ENCODE measurements around the gene MT3. TPM values are rescaled to one million over a fixed set of nuclear protein-coding genes. Genes with fewer than 3 reads are reported as not detected.

Gene MT3
- total RNA-seq (ENCODE audit: low replicate concordance) = 0.70 TPM in 1 of 2 replicates, not detected in the other

DNA sequence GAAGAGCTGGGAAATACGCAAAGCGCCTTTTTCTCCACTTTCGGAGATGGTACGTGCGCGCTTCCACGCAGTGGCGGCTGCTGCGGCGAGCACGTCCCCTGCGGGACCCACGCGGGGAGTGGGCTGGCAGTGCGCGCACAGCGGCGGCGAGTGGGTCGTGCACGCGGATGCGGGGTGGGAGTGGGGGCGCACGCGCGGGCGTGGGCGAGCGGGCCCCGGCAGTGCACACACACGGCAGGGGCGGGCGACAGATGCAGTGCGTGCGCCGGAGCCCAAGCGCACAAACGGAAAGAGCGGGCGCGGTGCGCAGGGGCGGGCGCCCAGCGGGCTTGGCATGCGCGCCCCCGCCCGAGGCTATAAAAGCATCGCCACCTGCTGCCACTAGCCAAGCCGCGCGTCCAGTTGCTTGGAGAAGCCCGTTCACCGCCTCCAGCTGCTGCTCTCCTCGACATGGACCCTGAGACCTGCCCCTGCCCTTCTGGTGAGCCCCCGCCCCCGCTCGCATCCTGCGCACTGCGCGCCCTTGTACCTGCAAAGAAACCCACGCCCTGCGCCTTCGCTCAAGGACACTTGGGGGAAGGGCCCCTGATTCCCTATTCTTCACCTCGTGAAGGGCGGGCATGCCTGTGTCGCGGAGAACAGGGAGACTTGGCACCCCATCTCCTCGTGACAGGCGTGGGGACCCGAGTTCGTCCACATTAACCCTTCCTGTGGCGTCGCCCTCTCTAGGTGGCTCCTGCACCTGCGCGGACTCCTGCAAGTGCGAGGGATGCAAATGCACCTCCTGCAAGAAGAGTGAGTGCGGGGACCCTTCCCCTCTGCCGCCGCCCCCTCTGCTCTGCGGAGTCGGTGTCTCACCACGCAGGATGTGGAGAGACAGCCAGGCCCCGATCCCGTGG is at the start of gene MT3:
MT3 (plus strand) TSS at position 388 of the 899 bp plus-strand sequence; CDS start at position 451, 63 bp downstream.

DNA sequence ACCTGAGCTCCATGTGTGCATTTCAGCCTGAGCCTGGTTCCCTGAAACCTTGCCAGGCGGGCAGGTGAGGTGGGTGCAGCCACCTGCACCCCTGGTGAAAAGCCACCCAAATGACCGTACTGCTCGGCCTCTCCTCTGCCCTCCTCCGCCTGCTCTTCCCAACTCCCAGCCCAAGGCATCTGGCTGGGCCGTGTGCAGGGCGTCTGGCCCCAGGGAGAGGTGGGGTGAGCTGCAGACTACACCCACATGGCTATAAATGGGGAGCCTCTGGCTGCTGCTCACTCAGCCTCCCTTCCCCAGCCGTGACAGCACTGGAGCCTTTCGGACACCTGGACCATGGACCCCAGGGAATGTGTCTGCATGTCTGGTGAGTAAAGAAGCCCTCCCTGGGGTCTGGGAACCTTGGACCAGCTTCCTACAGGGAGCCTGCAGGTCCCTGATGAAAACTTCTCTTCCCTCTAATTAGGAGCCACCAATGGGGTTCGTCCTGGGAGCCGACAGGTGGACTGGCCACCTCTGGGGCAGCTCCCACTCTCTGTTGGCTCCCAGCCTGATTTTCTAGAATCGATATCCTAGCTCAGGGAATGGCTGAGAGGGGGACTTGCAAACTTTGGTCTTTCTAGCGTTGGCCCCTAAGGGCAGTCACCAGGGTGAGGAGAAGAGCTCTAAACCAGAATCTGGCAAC is 24.4 kb upstream of the MT3 start, which contains the start of gene MT4:
MT4 (plus strand) TSS at position 281 of the 685 bp plus-strand sequence; CDS start at position 337, 56 bp downstream.

DNA sequence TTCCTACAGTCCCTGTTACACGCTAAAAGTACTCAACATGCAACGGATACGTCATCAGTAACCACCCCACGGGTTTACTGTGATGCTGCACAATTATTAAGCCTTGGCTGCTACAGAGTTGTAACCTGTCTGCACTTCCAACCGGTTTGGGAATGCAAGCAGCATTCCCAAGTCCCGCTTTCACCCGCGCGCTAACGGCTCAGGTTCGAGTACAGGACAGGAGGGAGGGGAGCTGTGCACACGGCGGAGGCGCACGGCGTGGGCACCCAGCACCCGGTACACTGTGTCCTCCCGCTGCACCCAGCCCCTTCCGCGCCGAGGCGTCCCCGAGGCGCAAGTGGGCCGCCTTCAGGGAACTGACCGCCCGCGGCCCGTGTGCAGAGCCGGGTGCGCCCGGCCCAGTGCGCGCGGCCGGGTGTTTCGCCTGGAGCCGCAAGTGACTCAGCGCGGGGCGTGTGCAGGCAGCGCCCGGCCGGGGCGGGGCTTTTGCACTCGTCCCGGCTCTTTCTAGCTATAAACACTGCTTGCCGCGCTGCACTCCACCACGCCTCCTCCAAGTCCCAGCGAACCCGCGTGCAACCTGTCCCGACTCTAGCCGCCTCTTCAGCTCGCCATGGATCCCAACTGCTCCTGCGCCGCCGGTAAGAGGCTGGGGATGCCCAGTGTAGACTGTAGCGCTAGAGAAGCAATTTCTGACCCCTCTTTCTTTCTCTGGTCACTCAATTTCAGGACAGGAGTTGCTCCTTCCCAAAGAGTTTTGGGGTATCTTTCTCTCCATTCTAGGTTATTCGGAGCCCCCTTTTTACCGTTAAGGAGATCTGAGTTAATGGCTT is 18.9 kb downstream of the MT3 start, which contains the start of gene MT2A:
MT2A (plus strand) TSS at position 542 of the 833 bp plus-strand sequence; CDS start at position 614, 72 bp downstream.

DNA sequence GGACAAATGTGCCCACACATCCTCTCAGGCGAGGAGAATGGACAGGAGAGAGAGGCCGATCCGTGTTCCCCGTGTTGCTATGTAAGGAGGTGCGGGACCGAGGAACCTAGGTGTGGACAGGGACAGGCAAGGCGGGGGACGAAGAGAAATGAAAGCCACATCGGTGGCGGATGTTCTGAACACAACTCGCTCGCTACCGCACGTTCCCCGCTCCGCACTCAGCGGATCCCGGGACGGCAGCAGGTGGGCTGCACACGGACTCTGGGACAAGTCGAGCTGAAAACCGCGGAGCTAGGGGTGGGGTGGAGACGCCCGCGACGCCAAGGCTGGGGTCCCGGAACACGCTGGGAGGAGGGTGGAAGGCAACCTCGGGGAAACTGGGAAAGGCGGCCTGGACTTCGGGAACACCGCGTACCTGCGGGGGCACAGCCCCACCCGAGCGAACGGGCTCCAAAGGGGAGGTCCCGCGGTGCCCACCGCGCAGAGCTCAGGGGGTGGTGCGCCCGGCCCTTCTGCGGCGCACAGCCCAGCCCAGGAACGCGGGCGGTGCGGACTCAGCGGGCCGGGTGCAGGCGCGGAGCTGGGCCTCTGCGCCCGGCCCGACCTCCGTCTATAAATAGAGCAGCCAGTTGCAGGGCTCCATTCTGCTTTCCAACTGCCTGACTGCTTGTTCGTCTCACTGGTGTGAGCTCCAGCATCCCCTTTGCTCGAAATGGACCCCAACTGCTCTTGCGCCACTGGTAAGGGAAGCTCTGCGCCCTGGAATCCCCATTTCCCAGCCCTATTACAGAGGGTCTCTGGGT is 36.0 kb downstream of the MT3 start, which contains the start of gene MT1E:
MT1E (plus strand) TSS at position 642 of the 803 bp plus-strand sequence; CDS start at position 713, 71 bp downstream.

DNA sequence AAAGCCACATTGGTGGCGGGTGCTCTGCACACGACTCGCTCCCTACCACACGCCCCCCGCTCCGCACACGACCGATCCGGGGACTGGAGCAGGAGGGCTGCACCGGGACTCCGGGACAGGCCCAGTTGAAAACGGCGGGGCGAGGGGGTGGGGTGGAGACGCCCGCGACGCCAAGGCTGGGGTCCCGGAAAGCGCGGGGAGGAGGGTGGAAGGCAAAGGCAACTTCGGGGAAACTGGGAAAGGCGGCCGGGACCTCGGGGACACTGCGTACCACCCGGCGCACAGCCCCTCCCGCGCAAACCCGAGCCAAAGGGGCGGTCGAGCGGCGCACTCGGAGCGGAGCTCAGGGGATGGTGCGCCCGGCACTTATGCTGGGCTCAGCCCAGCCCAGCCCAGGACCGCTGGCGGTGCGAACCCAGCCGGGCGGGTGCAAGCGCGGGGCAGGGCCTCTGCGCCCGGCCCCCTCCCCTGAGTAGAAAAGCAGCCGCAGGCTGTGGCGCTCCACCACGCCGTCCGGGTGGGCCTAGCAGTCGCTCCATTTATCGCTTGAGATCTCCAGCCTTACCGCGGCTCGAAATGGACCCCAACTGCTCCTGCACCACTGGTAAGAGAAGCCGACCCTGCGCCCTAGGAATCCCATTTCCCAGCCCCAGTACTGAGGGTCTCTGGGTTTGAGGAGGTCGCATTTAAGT is 43.0 kb downstream of the MT3 start, which contains the start of gene MT1M:
MT1M (plus strand) TSS at position 504 of the 692 bp plus-strand sequence; CDS start at position 577, 73 bp downstream.

DNA sequence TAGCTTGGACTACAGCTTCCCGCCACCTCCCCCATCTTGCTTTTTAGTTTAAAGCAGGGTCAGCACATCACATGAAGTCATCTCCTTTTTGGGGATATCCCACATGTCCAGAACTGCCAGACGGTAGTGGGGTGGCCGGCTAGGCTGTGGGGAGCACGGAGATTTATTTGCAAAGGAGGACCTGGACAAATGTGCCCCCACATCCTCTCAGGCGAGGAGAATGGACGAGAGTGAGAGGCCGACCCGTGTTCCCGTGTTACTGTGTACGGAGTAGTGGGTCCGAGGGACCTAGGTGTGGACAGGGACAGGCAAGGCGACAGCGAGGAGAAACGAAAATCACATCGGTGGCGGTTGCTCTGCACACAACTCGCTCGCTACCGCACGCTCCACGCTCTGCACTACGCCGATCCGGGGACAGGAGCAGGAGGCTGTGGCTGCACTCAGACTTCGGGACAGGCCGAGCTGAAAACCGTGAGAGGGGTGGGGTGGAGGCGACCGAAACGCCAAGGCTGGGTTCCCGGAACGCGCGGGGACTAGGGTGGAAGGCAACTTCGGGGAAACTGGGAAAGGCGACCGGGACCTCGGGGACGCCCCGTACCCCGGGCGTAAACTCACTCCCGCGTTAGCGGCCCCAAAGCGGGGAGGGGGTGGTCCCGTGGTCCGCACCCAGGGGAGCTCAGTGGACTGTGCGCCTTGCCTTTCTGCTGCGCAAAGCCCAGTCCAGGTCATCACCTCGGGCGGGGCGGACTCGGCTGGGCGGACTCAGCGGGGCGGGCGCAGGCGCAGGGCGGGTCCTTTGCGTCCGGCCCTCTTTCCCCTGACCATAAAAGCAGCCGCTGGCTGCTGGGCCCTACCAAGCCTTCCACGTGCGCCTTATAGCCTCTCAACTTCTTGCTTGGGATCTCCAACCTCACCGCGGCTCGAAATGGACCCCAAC is 48.8 kb downstream of the MT3 start, which contains the start of gene MT1A:
MT1A (plus strand) TSS at position 853 of the 937 bp plus-strand sequence; CDS start at position 926, 73 bp downstream.

Other genes starting within 250 kb of the MT3 start
- gene AMFR, start 164.0 kb upstream of the MT3 start, total RNA-seq (ENCODE audit: low replicate concordance) = 204 and 465 TPM in 2 replicates
- gene NUDT21, start 138.2 kb upstream of the MT3 start, total RNA-seq (ENCODE audit: low replicate concordance) = 44.2 and 51.2 TPM in 2 replicates
- gene OGFOD1, start 138.0 kb upstream of the MT3 start, total RNA-seq (ENCODE audit: low replicate concordance) = 27.1 and 92.2 TPM in 2 replicates
- 39.0 and 91.0 TPM in 2 replicates for gene BBS2, start 69.5 kb upstream of the MT3 start, total RNA-seq (ENCODE audit: low replicate concordance)
- not detected in 2 replicates for gene MT4, start 24.5 kb upstream of the MT3 start, total RNA-seq (ENCODE audit: low replicate concordance)
- gene MT2A, start 19.1 kb downstream of the MT3 start, total RNA-seq (ENCODE audit: low replicate concordance) = 37.4 and 62.2 TPM in 2 replicates
- 147 and 148 TPM in 2 replicates for gene MT1E, start 36.3 kb downstream of the MT3 start, total RNA-seq (ENCODE audit: low replicate concordance)
- 2.0 and 9.5 TPM in 2 replicates for gene MT1M, start 43.1 kb downstream of the MT3 start, total RNA-seq (ENCODE audit: low replicate concordance)
- 1.7 TPM in 1 of 2 replicates, not detected in the other for gene MT1A, start 49.1 kb downstream of the MT3 start, total RNA-seq (ENCODE audit: low replicate concordance)
- gene MT1B, start 62.4 kb downstream of the MT3 start, total RNA-seq (ENCODE audit: low replicate concordance) = not detected in 2 replicates
- gene MT1F, start 68.4 kb downstream of the MT3 start, total RNA-seq (ENCODE audit: low replicate concordance) = 1.2 TPM in 1 of 2 replicates, not detected in the other
- gene MT1G, start 78.5 kb downstream of the MT3 start, total RNA-seq (ENCODE audit: low replicate concordance) = not detected in 2 replicates
- not detected in 2 replicates for gene MT1H, start 80.3 kb downstream of the MT3 start, total RNA-seq (ENCODE audit: low replicate concordance)
- gene MT1X, start 92.9 kb downstream of the MT3 start, total RNA-seq (ENCODE audit: low replicate concordance) = 19.2 and 55.7 TPM in 2 replicates
- 42.6 and 72.0 TPM in 2 replicates for gene NUP93, start 140.6 kb downstream of the MT3 start, total RNA-seq (ENCODE audit: low replicate concordance)

All from smooth muscle cell of the coronary artery (primary cell).